ENCODE measurements around the gene BEST2. TPM values are rescaled to one million over a fixed set of nuclear protein-coding genes. Genes with fewer than 3 reads are reported as not detected.

The BEST2 gene
- total and polyA plus RNA-seq, 5 experiments from 2014 or later: not detected

DNA sequence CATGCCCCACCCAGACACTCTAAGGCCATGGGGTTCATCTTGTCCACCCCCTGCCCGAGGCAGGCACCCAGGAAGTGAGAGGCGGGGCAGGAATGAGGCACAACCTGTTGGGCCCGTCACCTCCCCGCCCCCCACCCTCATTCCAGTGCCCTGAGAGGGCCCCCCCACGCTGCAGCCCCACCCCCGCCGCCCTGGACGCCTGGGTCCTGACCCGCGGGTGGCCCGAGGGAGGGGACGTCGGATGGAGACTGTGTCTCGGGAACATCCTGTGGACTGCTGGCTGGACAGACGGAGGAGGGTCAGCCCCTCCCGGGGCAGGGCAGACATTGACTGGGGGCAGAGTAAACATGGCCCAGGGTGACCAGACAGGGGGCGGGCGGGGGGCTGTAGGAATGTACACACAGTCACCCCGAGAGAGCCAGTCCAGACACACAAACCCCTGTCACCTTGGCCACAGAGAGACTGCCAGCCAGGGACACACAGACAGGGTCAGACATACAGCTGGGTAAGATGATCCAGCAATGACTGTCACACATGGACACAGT lies 32.3 kb downstream of the BEST2 start:
- ATAC-seq (no peak), DNase-seq (no peak)
- Mint-ChIP-seq H3K4me1 (peaks cover 16 to 54% (median 28%) of the 10 kb centered on the region in 4 donors), H3K36me3 (no peaks in the 10 kb centered on the region), H3K27ac (peak overlapping the region in 2 of 10 donors; percentile 92 to 99), H3K9me3 (no peaks in the 10 kb centered on the region), H3K27me3 (no peaks in the 10 kb centered on the region), H3K4me3 (peak overlapping the region in 9 of 10 donors; percentile 52 to 79 (median 74))
- POLR2A ChIA-PET: interaction anchor here (0.7 to 20.9 kb wide), 4 partner anchors 13 to 154 kb away, joined by 3 to 1021 read pairs (median 6); partner anchors contain the start of genes CALR, JUNB, PRDX2 and THSD8

DNA sequence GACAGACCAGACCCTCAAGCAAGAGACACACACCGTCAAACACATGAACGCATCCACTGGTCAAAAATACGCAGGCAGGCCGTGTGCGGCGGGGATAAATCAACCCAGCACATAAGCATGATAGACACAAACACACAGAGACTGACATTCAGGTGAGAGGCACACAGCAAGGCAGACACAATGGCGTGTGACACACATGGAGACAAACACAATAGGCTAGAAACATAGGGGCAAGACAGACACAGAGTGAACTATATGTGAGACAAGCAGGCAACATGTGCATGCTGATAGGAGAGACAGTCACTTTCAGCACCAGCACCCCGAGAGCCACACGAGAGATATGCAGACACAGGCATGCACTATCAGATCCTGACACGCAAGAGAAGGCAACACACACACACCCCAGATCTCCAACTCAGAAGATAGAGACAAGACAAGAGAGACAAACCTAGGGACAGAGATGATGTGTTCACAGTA lies 32.8 kb downstream of the BEST2 start:
- Mint-ChIP-seq H3K9me3 (no peaks in the 10 kb centered on the region), H3K27me3 (no peaks in the 10 kb centered on the region), H3K27ac (no peak overlapping the region), H3K4me1 (peaks cover 17 to 53% (median 28%) of the 10 kb centered on the region in 4 donors), H3K4me3 (no peak overlapping the region), H3K36me3 (no peaks in the 10 kb centered on the region)
- POLR2A ChIA-PET: interaction anchor here (20.9 kb wide), 1 partner anchor 13 kb away, joined by 1021 read pairs; the partner anchor contains the start of genes JUNB, PRDX2 and THSD8
- ATAC-seq (peak; percentile 2 to 13), DNase-seq (peak in 4 of 10 donors; percentile 43 to 57 (median 53))

DNA sequence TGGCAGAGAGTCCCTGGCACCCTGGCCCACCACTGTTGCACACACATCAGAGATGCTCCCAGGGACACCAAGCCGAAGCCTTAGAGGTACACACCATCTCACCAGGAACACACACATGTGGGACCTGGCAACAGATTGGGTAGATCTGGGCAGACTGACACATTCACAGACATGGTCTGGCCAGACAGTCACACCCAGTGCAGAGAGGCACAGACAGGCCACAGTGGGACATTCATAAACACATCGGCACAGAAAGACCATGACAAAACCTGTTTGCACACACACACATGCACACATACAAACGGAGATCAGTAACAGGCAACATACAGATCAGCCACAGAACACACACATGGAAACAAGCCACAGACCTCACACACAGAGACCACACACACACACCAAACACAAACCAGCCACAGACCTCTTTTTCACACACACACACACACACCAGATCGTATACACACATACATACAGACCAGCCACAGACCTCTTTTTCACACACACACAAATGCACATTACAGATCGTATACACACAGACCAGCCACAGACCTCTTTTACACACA lies 33.4 kb downstream of the BEST2 start:
- Mint-ChIP-seq H3K4me3 (no peak overlapping the region), H3K27me3 (no peaks in the 10 kb centered on the region), H3K27ac (no peak overlapping the region), H3K9me3 (no peaks in the 10 kb centered on the region), H3K36me3 (no peaks in the 10 kb centered on the region), H3K4me1 (peaks cover 17 to 48% (median 25%) of the 10 kb centered on the region in 4 donors)
- peak in 1 of 2 donors; percentile 1 for ATAC-seq
- DNase-seq: peak in 8 of 10 donors; percentile 15 to 72 (median 61)
- POLR2A ChIA-PET: interaction anchor here (0.7 to 1.4 kb wide), 2 partner anchors 11 to 1590 kb away, joined by 3 to 4 read pairs; no protein-coding TSS in a partner anchor

DNA sequence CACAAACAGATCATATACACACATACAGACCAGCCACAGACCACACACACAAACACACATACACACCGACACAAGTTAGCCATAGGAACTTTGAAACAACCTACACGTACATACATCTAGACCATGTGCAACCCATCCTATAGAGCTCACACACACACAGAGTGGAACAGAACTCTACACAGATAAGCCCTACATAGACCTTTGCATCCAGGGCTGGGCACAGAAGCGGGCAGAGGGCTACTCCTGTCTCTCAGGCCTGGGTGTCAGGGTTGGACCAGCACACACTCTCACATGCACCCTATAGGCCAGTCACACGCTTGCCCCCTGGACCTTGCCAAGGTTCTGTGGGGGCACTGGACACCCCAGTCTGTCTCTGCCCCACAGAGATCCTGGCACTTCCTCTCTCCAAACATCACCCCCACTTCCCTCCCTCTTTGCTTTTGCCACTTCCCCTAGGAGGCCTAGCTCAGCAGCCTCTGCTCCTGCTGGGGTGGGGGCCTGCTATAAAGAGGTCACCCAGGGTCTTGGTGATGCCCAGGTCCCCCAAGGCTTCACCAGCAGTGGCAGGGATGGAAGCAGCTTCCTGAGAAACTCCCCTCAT lies 33.9 kb downstream of the BEST2 start:
- Mint-ChIP-seq H3K27me3 (no peaks in the 10 kb centered on the region), H3K36me3 (no peaks in the 10 kb centered on the region), H3K27ac (no peak overlapping the region), H3K4me1 (peaks cover 21 to 49% (median 28%) of the 10 kb centered on the region in 4 donors), H3K4me3 (no peak overlapping the region), H3K9me3 (no peaks in the 10 kb centered on the region)
- ATAC-seq (no peak), DNase-seq (peak in 1 of 10 donors; percentile 50)
- POLR2A ChIA-PET: interaction anchor here (0.6 to 1.4 kb wide), 3 partner anchors 10 to 1591 kb away, joined by 3 to 8 read pairs (median 4); no protein-coding TSS in a partner anchor

DNA sequence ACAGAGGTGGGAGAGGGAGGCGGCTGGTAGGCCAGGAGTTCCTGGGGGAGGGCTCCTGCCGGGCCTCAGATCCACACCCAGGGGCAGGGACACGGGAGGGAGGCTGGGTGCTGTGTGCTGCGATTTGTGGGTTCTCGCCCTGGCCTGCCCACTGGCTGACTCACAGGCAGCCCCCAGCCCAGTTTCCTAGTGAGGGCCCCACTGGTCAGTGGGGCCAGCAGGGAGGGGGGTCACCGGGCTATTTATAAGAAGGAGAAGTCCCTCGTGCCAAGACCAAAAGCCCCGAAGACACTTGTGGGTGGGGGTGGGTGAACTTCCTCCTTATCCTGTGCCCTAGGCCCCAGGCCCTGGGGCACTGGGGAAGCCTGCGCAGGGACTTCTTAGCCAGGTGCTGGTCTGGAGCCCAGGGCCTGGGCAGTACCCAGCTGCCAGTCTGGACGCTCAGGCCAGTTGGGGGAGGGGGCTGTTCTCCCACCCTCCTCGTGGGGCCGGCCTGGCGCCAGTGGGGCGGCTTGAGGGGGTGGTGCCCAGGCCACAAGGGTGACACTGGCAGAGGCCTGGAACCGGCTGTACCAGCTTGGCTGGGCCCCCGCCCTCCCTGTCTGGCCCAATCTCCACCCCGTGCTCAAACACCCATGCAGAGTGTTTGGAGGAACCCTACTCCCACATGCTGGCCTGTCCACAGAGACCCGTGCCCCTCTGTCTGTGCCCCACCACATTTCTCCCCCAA lies 34.7 kb downstream of the BEST2 start:
- no peaks in the 10 kb centered on the region for H3K36me3 Mint-ChIP-seq
- no peak for ATAC-seq
- H3K9me3 Mint-ChIP-seq: no peaks in the 10 kb centered on the region
- H3K27me3 Mint-ChIP-seq: peaks cover 0 to 1% (median 0%) of the 10 kb centered on the region in 5 donors
- peak overlapping the region in 1 of 10 donors; percentile 32 for H3K4me3 Mint-ChIP-seq
- H3K4me1 Mint-ChIP-seq: peaks cover 28 to 56% (median 35%) of the 10 kb centered on the region in 4 donors
- DNase-seq: peak in 1 of 10 donors; percentile 22
- peak overlapping the region in 9 of 10 donors; percentile 29 to 98 (median 75) for H3K27ac Mint-ChIP-seq
- POLR2A ChIA-PET: interaction anchor here (1.4 kb wide), 1 partner anchor 10 kb away, joined by 3 read pairs; no protein-coding TSS in a partner anchor

DNA sequence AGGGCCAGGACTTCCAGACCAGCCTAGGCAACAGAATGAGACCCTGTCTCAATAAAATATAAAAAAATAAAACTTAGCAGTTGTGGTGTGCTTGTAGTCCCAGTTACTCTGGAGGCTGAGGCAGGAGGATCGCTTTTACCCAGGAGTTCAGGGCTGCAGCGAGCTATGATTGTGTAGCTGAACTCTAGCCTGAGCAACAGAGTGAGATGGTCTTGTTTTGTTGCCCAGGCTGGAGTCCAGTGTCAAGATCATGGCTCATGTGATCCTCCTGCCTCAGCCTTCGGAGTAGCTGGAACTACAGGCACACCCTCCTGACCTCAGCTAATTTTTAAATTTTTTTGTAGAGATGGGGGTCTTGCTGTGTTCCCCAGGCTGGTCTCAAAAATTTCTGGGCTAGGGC lies 35.4 kb downstream of the BEST2 start:
- Mint-ChIP-seq H3K9me3 (no peaks in the 10 kb centered on the region), H3K27ac (peak overlapping the region in 9 of 10 donors; percentile 2 to 98 (median 86)), H3K4me3 (peak overlapping the region in 1 of 10 donors; percentile 28), H3K27me3 (peaks cover 0 to 2% (median 0%) of the 10 kb centered on the region in 5 donors), H3K36me3 (no peaks in the 10 kb centered on the region), H3K4me1 (peaks cover 23 to 50% (median 30%) of the 10 kb centered on the region in 4 donors)
- POLR2A ChIA-PET: interaction anchor here (2.9 kb wide), 1 partner anchor 9 kb away, joined by 34 read pairs; no protein-coding TSS in a partner anchor
- DNase-seq (no peak), ATAC-seq (no peak)

DNA sequence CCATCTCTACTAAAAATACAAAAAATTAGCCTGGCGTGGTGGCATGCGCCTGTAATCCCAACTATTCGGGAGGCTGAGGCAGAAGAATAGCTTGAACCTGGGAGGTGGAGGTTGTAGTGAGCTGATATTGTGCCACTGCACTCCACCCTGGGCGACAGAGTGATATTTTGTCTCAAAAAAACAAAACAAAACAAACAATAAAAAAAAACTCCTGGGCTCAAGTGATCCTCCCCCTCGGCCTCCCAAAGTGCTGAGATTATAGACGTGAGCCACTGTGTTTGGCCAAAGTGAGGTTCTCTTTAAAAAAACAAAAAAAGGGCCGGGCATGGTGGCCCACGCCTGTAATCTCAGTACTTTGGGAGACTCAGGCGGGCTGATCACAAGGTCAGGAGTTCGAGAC lies 35.9 kb downstream of the BEST2 start:
- Mint-ChIP-seq H3K9me3 (no peaks in the 10 kb centered on the region), H3K4me1 (peaks cover 20 to 47% (median 27%) of the 10 kb centered on the region in 4 donors), H3K36me3 (no peaks in the 10 kb centered on the region), H3K27me3 (peaks cover 0 to 2% (median 0%) of the 10 kb centered on the region in 5 donors), H3K4me3 (peak overlapping the region in 1 of 10 donors; percentile 28), H3K27ac (peak overlapping the region in 8 of 10 donors; percentile 29 to 98 (median 92))
- ATAC-seq (no peak), DNase-seq (no peak)
- POLR2A ChIA-PET: interaction anchor here (2.9 kb wide), 1 partner anchor 10 kb away, joined by 34 read pairs; no protein-coding TSS in a partner anchor

DNA sequence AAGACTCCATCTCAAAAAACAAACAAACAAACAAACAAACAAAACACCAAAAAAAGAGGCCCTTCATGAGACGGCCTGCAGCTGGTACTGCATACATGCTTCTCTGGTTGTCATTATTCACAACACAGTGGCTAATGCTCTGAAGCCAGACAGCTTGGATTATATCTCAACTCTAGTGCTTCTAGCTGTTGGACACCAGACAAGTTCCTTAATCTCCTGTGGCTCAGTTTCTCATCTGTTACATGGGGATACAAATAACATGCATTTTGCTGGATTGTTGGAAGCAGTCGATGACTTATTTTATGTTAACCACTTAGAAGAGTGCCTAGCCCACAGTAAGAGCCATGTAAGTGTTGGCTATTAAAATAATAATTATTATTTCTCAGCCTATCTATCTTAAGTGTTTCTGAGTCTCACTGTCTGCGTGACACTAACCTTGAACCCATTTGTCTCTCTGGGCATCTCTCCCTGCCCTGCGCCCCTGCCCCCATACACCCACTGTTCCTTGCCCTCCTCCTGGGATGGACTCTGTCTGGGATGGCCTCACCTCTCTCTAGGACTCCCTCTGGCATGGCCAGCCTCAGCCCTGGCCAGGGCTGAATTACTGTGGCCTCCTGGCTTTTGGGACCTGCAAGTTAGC lies 36.6 kb downstream of the BEST2 start:
- H3K27me3 Mint-ChIP-seq: peaks cover 0 to 2% (median 0%) of the 10 kb centered on the region in 5 donors
- peak overlapping the region in 9 of 10 donors; percentile 85 to 98 (median 98) for H3K27ac Mint-ChIP-seq
- peaks cover 20 to 45% (median 29%) of the 10 kb centered on the region in 4 donors for H3K4me1 Mint-ChIP-seq
- H3K9me3 Mint-ChIP-seq: peaks cover 0 to 2% (median 0%) of the 10 kb centered on the region in 9 donors
- peak overlapping the region in 3 of 10 donors; percentile 37 to 89 (median 63) for H3K4me3 Mint-ChIP-seq
- DNase-seq (no peak), ATAC-seq (no peak)
- POLR2A ChIA-PET: interaction anchor here (1.1 to 2.9 kb wide), 2 partner anchors 11 to 311 kb away, joined by 4 to 34 read pairs; no protein-coding TSS in a partner anchor
- peaks cover 0 to 5% (median 4%) of the 10 kb centered on the region in 3 donors for H3K36me3 Mint-ChIP-seq

DNA sequence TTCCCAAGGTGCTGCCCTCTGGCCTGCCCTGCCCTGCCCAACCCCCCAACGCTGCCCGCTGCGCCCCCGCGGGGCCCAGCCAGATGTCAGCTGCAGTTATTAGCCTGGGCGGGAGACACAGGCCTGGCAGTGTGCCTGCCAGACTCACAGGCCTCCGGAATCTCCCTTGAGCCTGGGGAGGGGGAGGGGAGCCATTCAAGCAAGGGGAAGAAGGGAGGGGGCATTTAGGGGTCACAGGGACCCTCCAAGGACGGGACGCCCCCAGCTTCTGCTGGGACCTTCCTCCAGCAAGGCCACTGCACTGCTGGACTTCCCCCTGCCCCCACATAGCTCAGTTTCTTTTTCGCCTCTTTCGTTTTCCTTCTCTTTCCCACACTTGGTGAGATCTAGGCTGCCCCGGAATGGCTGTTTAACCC lies 37.1 kb downstream of the BEST2 start:
- ATAC-seq (no peak), DNase-seq (peak in 3 of 10 donors; percentile 37 to 51 (median 42))
- H3K4me1 Mint-ChIP-seq: peaks cover 17 to 39% (median 28%) of the 10 kb centered on the region in 4 donors
- H3K4me3 Mint-ChIP-seq: peak overlapping the region; percentile 68 to 99 (median 80)
- peaks cover 0 to 4% (median 0%) of the 10 kb centered on the region in 5 donors for H3K27me3 Mint-ChIP-seq
- H3K36me3 Mint-ChIP-seq: peaks cover 1 to 7% (median 5%) of the 10 kb centered on the region in 3 donors
- POLR2A ChIA-PET: interaction anchor here (1.1 to 2.9 kb wide), 2 partner anchors 11 to 311 kb away, joined by 4 to 34 read pairs; no protein-coding TSS in a partner anchor
- H3K9me3 Mint-ChIP-seq: peaks cover 0 to 4% (median 0%) of the 10 kb centered on the region in 9 donors
- H3K27ac Mint-ChIP-seq: peak overlapping the region in 9 of 10 donors; percentile 94 to 98 (median 98)

DNA sequence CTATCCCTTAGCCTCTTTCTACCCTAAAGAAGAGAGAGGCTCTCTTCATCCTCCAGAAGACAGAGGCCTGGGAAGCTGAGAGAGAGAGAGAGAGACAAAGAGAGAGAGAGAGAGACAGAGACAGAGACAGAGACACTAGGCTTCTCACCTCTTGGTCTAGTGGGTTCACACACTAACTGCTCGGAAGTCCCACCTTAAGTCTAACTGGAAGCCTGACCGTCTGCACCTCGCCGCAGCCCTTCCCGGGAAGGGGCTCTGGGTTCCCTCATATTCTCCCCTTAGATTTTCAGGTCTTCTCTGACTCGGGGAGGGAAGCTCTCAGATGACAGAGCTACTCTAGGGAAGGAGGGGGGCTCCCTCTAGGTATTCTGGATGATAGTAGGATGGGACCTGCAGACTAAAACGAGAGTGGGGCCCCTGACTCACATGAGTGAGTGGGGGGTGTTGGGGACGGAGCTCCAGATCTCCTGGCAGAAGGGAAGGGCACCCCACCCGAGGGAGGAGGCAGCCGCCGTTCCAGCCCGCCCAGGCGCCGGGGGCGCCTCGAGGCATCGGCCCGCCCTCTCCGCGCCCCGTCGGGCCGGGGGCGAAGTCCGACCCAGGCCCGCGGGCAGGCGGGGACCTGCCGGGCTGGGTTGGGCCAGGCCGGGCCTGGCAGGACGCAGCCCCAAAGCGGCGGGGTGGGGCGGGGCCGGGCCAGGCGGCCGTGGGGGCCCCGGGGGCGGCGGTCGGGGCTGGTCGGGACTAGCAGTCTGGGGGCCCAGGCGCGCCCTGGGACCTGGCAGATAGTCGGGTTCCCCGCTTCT lies 37.7 kb downstream of the BEST2 start:
- DNase-seq (peak in 3 of 10 donors; percentile 21 to 48 (median 44)), ATAC-seq (no peak)
- H3K27me3 Mint-ChIP-seq: peaks cover 0 to 4% (median 0%) of the 10 kb centered on the region in 5 donors
- H3K4me1 Mint-ChIP-seq: peaks cover 20 to 42% (median 33%) of the 10 kb centered on the region in 4 donors
- POLR2A ChIA-PET: interaction anchor here (0.6 to 2.9 kb wide), 3 partner anchors 9 to 310 kb away, joined by 4 to 34 read pairs (median 4); no protein-coding TSS in a partner anchor
- H3K9me3 Mint-ChIP-seq: peaks cover 0 to 4% (median 0%) of the 10 kb centered on the region in 9 donors
- H3K27ac Mint-ChIP-seq: peak overlapping the region in 9 of 10 donors; percentile 94 to 100 (median 98)
- peaks cover 1 to 7% (median 5%) of the 10 kb centered on the region in 3 donors for H3K36me3 Mint-ChIP-seq
- peak overlapping the region; percentile 68 to 99 (median 80) for H3K4me3 Mint-ChIP-seq

Data from naive thymus-derived CD8-positive, alpha-beta T cell (primary cell).